ENCODE data around the gene MYBPHL.

MYBPHL gene

GRCh38 chr1:109263597-109264378 is 43.0 kb downstream of the MYBPHL start:
- DNase-seq = peak; percentile 88

GRCh38 chr1:109263234-109263596 is 43.6 kb downstream of the MYBPHL start:
- no peak for DNase-seq

DNA sequence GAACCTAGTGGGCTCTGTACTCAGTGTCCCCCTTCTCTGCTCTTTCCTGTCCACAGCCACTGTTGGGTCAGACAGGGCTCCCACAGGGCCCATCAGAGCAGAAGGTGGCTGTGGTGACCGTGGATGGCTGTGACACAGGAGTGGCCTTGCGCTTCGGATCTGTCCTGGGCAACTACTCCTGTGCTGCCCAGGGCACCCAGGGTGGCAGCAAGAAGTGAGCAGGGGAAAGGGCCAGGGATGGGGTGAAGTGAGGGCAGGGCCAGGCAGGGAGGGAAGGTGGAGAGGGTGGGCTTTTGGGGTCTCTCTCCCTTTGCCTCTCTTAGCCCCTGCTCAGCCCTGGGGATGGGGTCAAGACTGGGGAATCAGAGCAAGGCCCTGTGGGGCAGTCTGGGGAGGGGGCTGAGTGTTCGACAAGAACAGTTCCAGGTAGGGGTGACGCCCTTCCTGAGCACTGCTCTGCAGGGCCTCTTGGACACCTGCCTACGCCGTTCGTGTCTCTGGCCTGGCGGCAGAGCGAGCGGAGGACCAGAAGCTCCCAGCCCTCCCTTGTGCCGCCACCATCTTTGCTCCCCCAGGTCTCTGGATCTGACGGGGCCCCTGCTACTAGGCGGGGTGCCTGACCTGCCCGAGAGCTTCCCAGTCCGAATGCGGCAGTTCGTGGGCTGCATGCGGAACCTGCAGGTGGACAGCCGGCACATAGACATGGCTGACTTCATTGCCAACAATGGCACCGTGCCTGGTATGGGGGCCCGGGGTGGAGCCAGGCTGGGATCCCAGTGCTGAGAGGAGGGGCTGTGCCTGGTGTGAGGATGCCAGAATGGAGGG is 44.4 kb downstream of the MYBPHL start:
- DNase-seq = no peak

GRCh38 chr1:109261578-109261977 is 45.2 kb downstream of the MYBPHL start:
- DNase-seq = no peak

DNA sequence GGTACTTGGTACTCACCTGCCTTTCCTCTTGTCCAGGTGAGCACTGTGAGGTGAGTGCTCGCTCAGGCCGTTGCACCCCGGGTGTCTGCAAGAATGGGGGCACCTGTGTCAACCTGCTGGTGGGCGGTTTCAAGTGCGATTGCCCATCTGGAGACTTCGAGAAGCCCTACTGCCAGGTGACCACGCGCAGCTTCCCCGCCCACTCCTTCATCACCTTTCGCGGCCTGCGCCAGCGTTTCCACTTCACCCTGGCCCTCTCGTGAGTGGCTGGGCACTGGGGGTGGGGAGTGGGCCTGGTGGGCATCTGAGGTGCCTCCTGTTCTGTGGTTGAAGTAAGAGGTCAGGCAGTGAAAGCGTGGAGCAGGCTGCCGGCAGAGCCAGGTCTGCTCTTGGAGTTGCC is 45.8 kb downstream of the MYBPHL start:
- DNase-seq = no peak

- DNase-seq = no peak
Measured at GRCh38 chr1:109259674-109260557, 46.9 kb downstream of the MYBPHL start.

DNA sequence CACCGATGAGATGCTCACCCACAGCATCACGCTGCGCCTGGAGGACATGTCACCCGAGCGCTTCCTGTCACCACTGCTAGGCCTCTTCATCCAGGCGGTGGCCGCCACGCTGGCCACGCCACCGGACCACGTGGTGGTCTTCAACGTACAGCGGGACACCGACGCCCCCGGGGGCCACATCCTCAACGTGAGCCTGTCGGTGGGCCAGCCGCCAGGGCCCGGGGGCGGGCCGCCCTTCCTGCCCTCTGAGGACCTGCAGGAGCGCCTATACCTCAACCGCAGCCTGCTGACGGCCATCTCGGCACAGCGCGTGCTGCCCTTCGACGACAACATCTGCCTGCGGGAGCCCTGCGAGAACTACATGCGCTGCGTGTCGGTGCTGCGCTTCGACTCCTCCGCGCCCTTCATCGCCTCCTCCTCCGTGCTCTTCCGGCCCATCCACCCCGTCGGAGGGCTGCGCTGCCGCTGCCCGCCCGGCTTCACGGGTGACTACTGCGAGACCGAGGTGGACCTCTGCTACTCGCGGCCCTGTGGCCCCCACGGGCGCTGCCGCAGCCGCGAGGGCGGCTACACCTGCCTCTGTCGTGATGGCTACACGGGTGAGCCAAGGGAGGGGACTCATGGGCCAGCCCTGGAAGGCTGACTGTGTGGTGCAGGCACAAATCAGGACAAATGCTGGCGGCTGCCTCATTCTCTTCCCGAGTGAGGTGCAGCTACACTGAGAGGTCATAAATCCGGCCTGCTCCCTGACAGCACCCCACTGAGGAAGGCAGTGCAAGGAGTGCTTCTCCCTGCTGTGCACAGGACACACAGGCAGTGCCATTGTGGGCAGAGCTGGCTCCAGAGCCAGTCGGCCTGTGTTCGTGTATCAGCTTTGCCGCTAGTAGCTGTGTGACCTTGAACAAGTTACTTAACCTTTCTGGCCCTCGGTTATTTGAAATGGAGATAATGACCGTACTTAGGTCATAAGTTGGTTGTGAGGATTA is 48.0 kb downstream of the MYBPHL start:
- no peak for DNase-seq

- no peak for DNase-seq
Measured at GRCh38 chr1:109257682-109258421, 49.0 kb downstream of the MYBPHL start.

GRCh38 chr1:109256971-109257681 is 49.7 kb downstream of the MYBPHL start:
- DNase-seq = no peak

DNA sequence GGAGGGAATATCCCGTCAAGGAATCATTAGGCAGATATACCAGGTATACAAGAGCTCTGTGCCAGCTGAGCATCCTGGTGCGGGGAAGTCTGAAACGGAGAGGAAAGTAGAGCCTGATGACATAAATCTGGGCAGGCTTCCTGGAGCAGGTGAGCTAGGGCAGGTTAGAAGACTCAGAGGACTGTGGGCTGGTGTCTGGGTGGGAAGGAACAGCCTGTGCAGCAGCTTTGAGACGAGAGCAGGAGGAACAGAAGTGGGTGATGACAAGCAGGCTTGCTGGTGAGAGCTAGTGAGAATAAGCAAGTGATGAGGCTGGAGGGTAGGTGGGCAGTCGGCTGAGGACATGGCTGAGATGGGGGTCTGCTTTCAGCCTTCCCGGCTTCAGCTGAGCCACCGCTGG is 50.7 kb downstream of the MYBPHL start:
- DNase-seq = no peak

GRCh38 chr1:109255678-109256077 is 51.1 kb downstream of the MYBPHL start:
- no peak for DNase-seq

DNA sequence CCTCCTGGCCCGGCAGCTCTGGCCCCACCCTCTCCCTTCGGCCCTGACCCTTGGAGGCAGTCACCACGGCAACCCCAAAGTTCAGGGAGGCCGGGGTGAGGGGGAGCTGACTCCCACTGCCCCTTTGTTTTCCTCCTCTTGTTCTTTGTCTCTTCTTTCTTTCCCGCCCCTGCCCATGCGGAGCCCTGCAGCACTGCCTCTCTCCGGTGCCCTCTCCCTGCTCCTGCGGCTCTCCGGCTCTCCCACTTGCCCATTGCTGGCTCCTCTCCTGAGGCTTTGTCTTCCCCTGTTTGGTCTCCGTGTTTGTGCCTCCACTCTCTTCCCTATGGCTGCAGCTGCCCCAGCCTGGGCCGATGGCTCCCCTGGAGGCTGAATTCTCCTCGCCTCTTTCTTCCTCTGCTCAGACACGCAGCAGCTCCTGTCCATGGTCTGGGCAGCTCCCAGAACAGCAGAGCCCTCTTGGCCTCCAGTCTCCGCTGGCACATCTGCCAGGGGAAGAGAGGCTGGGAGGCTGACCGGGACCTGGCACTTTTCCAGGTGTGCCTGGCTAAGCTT is 51.6 kb downstream of the MYBPHL start:
- DNase-seq = no peak

DNA sequence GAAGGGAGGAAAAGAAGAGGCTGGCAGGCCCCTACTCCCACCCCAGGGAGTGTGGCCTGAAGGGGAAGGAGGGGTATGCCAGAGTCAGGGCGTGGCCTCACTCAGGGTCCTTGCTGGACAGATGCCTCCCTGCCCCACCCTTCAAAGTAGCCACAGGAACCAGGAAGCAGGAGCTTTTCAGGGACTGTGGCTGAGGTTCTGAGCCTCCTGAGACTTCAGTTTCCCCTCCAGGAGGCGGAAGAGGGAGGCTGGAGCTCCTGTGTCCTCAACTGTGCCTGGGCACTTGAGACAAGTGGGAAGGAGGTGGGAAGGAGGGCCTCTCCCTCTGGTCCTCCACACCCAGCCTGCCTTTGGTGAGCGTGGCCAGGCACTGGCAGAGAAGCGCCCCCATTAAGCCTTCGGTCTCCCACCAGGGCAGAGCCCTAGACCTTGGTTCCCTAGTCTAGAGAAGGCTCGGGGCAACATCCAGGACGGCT is 52.2 kb downstream of the MYBPHL start:
- no peak for DNase-seq

DNA sequence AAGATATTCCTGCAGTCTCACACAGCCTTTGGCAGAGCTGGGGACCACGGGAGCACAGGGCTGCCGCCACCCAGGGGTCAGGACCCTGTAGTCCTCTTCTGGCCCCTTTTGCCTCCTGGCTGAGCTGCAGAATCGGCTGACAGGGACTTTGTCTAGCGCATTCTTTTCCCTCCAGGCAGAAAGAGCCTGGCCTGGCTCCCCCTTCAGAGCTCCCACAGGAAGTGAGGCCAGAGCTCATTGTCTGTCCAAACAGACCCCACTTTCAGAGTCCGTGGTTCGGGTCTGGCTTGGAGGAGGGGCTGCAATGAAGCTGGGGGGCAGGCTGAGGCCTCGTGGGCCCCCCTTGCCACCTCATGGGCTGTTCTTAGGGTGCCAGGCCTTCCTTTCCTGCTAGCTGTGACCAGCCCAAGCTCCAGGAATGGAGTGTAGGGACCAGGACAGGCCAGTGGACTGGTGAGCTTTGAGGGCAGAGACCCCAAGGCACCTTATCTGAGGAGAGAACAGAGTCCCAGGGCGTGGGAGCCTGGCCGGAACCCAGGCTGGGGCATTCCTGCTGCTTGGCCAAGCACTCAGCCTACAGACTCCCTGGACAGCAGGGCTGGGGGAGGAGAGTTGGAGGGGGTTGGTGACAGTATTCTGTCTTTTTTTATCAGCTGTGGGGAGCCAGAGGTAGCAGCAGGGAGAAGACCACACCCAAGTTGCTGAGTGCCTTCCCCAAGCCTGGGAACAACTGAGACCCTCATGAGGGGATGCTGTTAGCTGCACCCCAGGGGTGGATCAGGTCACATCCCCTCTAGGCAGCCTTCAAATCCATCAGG is 52.8 kb downstream of the MYBPHL start:
- no peak for DNase-seq

DNA sequence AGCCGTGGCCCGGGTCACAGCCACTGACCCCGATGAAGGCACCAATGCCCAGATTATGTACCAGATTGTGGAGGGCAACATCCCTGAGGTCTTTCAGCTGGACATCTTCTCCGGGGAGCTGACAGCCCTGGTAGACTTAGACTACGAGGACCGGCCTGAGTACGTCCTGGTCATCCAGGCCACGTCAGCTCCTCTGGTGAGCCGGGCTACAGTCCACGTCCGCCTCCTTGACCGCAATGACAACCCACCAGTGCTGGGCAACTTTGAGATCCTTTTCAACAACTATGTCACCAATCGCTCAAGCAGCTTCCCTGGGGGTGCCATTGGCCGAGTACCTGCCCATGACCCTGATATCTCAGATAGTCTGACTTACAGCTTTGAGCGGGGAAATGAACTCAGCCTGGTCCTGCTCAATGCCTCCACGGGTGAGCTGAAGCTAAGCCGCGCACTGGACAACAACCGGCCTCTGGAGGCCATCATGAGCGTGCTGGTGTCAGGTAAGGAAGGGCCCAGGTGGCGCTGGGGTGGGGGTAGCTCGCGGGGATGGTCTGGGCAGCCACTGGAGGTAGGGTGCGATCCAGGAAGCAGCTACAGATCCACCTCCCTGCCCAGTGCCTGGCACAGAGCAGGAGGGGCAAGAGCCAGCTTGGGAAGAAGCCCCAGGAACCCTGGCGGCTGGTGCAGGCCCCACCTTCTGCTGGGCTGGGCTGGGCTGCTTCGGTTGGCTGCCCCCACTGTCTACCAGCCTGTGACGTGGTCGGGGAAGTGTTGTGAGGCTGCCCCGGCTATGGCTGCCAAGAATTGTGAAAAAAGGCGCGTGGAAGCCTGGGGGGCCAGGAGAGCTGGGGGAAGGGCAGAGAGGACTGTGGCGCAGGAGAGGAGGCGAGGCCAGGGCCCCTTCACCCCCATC is 53.7 kb downstream of the MYBPHL start:
- no peak for DNase-seq

GRCh38 chr1:109252167-109252892 is 54.5 kb downstream of the MYBPHL start:
- no peak for DNase-seq
